ENCODE measurements around the gene GATD1.
A peak's percentile ranks its signal among the peaks of the same experiment; 100 is the strongest.

The GATD1 gene

GRCh38 chr11:776561-777287 is 563 bp downstream of the GATD1 start:
- DNase-seq, result no peak

GRCh38 chr11:776263-776560 is 1.1 kb downstream of the GATD1 start:
- no peak for DNase-seq

- no peak for DNase-seq
These were observed 2.3 kb downstream of the GATD1 start for GRCh38 chr11:774873-775592.

GRCh38 chr11:773830-774229 is 3.5 kb downstream of the GATD1 start:
- DNase-seq, result no peak

GRCh38 chr11:773425-773824 is 3.9 kb downstream of the GATD1 start:
- no peak for DNase-seq

GRCh38 chr11:772429-773390 is 4.6 kb downstream of the GATD1 start:
- DNase-seq, result no peak

GRCh38 chr11:771617-772204 is 5.6 kb downstream of the GATD1 start:
- DNase-seq, result no peak

GRCh38 chr11:770642-771616 is 6.4 kb downstream of the GATD1 start:
- no peak for DNase-seq

- DNase-seq, result no peak
These were observed 7.2 kb downstream of the GATD1 start for GRCh38 chr11:769887-770641.

- DNase-seq, result no peak
These were observed 10.0 kb downstream of the GATD1 start for GRCh38 chr11:767238-767637.

- DNase-seq, result no peak
These were observed 10.4 kb downstream of the GATD1 start for GRCh38 chr11:766936-767210.

- no peak for DNase-seq
These were observed 11.0 kb downstream of the GATD1 start for GRCh38 chr11:766106-766935.

GRCh38 chr11:765802-766091 is 11.5 kb downstream of the GATD1 start:
- DNase-seq, result no peak

- no peak for DNase-seq
These were observed 12.1 kb downstream of the GATD1 start for GRCh38 chr11:765025-765801.

GRCh38 chr11:764322-765024 is 12.8 kb downstream of the GATD1 start:
- no peak for DNase-seq

GRCh38 chr11:763549-764321 is 13.6 kb downstream of the GATD1 start:
- DNase-seq, result no peak

GRCh38 chr11:763073-763463 is 14.2 kb downstream of the GATD1 start:
- peak; percentile 48 for DNase-seq

GRCh38 chr11:762421-763072 is 14.7 kb downstream of the GATD1 start:
- DNase-seq, result peak; percentile 30

Measured in NCI-H510A (cell line).